Activated CD8-positive, alpha-beta T cell treated with anti-CD3 and anti-CD28 coated beads, Interleukin-2, amount 10 ng/mL, durations not matched to agents 7 days and 5 days (primary cell): Measurements from ENCODE around the gene PHYHIPL. TPM values are rescaled to one million over a fixed set of nuclear protein-coding genes. Genes with fewer than 3 reads are reported as not detected.

Source experiments
- ATAC-seq: fragments of 150-1000 bp; cut with Tn5 transposase; one replicate; pipeline ENCODE4 v1.10.0; 2021; ENCODE audit warnings: moderate library complexity
- CTCF ChIA-PET: fragments of 350-600 bp; sonication (Branson Sonifier 250); formaldehyde crosslinking; loops from one replicate; lab custom pipeline; 2021; ENCODE audit warnings: antibody characterized with exemption; lab: Charles Lee
- POLR2A ChIA-PET: fragments of 350-600 bp; sonication (Branson Sonifier 250); formaldehyde crosslinking; loops from one replicate; lab custom pipeline; 2021; ENCODE audit warnings: antibody characterized with exemption; lab: Charles Lee
- DNase-seq: peaks from one replicate; pipeline ENCODE4 v3.0.0-alpha.2; 2020
- H3K27ac Mint-ChIP-seq: one replicate; pipeline ENCODE4 v1.8.0; 2021; ENCODE audit warnings: mild to moderate bottlenecking, mixed read lengths
- H3K27me3 Mint-ChIP-seq: one replicate; pipeline ENCODE4 v1.8.0; 2021; ENCODE audit warnings: low read depth, mixed read lengths
- H3K36me3 Mint-ChIP-seq: one replicate; pipeline ENCODE4 v1.8.0; 2021; ENCODE audit warnings: low read depth, mixed read lengths
- H3K4me1 Mint-ChIP-seq: one replicate; pipeline ENCODE4 v1.8.0; 2021; ENCODE audit warnings: low read depth, mixed read lengths
- H3K4me3 Mint-ChIP-seq: one replicate; pipeline ENCODE4 v1.8.0; 2021; ENCODE audit warnings: mild to moderate bottlenecking, mixed read lengths
- H3K9me3 Mint-ChIP-seq: one replicate; pipeline ENCODE4 v1.8.0; 2022; ENCODE audit warnings: mixed read lengths; ENCODE audit not compliant: insufficient read depth
- total RNA-seq, 2 experiments: library from RNA; stranded (reverse); gene quantifications; one replicate each; pipeline ENCODE4 v1.2.3, GENCODE V29; 2021

The PHYHIPL gene
- total RNA-seq, 2 experiments from 2014 or later, result not detected

GRCh38 chr10:59268460-59268859 lies 92.0 kb downstream of the PHYHIPL start:
- H3K4me1 Mint-ChIP-seq, result no peaks in the 10 kb centered on the region

GRCh38 chr10:59269651-59270050 lies 93.2 kb downstream of the PHYHIPL start:
- no peak overlapping the region for H3K27ac Mint-ChIP-seq
- DNase-seq (no peak), ATAC-seq (no peak)
- no peaks in the 10 kb centered on the region for H3K4me1 Mint-ChIP-seq
- H3K4me3 Mint-ChIP-seq, result no peak overlapping the region
- H3K36me3 Mint-ChIP-seq, result no peaks in the 10 kb centered on the region
- ChIA-PET CTCF (no interaction called here), POLR2A (no interaction called here)
- no peaks in the 10 kb centered on the region for H3K27me3 Mint-ChIP-seq
- H3K9me3 Mint-ChIP-seq, result no peaks in the 10 kb centered on the region

More at GRCh38 chr10:59268460-59268859, 92.0 kb downstream of the PHYHIPL start:
- H3K9me3 Mint-ChIP-seq, result no peaks in the 10 kb centered on the region
- no peak overlapping the region for H3K27ac Mint-ChIP-seq
- DNase-seq (no peak), ATAC-seq (no peak)
- CTCF ChIA-PET, result no interaction called here
- H3K4me3 Mint-ChIP-seq, result no peak overlapping the region
- POLR2A ChIA-PET, result no interaction called here
- no peaks in the 10 kb centered on the region for H3K36me3 Mint-ChIP-seq
- H3K27me3 Mint-ChIP-seq, result no peaks in the 10 kb centered on the region

- Mint-ChIP-seq H3K27ac (no peak overlapping the region), H3K36me3 (no peaks in the 10 kb centered on the region), H3K27me3 (no peaks in the 10 kb centered on the region), H3K4me1 (no peaks in the 10 kb centered on the region), H3K4me3 (no peak overlapping the region), H3K9me3 (no peaks in the 10 kb centered on the region)
- ChIA-PET POLR2A (no interaction called here), CTCF (no interaction called here)
- no peak for DNase-seq
- no peak for ATAC-seq
Measured at GRCh38 chr10:59270492-59270891, 94.0 kb downstream of the PHYHIPL start.

- no peak for DNase-seq
- H3K27me3 Mint-ChIP-seq, result no peaks in the 10 kb centered on the region
- H3K4me1 Mint-ChIP-seq, result no peaks in the 10 kb centered on the region
- CTCF ChIA-PET, result no interaction called here
- no peak for ATAC-seq
- H3K27ac Mint-ChIP-seq, result no peak overlapping the region
- no peak overlapping the region for H3K4me3 Mint-ChIP-seq
- no peaks in the 10 kb centered on the region for H3K9me3 Mint-ChIP-seq
- H3K36me3 Mint-ChIP-seq, result no peaks in the 10 kb centered on the region
- POLR2A ChIA-PET, result no interaction called here
Measured at GRCh38 chr10:59271160-59271559, 94.7 kb downstream of the PHYHIPL start.

- Mint-ChIP-seq H3K27me3 (no peaks in the 10 kb centered on the region), H3K4me3 (no peak overlapping the region), H3K9me3 (no peaks in the 10 kb centered on the region), H3K36me3 (no peaks in the 10 kb centered on the region), H3K4me1 (no peaks in the 10 kb centered on the region), H3K27ac (no peak overlapping the region)
- DNase-seq, result no peak
- ATAC-seq, result no peak
- ChIA-PET POLR2A (no interaction called here), CTCF (no interaction called here)
Measured at GRCh38 chr10:59272061-59272460, 95.6 kb downstream of the PHYHIPL start.

GRCh38 chr10:59273445-59273844 lies 97.0 kb downstream of the PHYHIPL start:
- Mint-ChIP-seq H3K4me3 (no peak overlapping the region), H3K4me1 (no peaks in the 10 kb centered on the region), H3K27ac (no peak overlapping the region), H3K27me3 (no peaks in the 10 kb centered on the region), H3K36me3 (no peaks in the 10 kb centered on the region), H3K9me3 (no peaks in the 10 kb centered on the region)
- ATAC-seq, result no peak
- ChIA-PET CTCF (no interaction called here), POLR2A (no interaction called here)
- no peak for DNase-seq

GRCh38 chr10:59276133-59276532 lies 99.7 kb downstream of the PHYHIPL start:
- POLR2A ChIA-PET, result no interaction called here
- no peak overlapping the region for H3K4me3 Mint-ChIP-seq
- H3K4me1 Mint-ChIP-seq, result no peaks in the 10 kb centered on the region
- DNase-seq (no peak), ATAC-seq (no peak)
- H3K36me3 Mint-ChIP-seq, result no peaks in the 10 kb centered on the region
- no peaks in the 10 kb centered on the region for H3K9me3 Mint-ChIP-seq
- H3K27ac Mint-ChIP-seq, result no peak overlapping the region
- CTCF ChIA-PET, result no interaction called here
- H3K27me3 Mint-ChIP-seq, result no peaks in the 10 kb centered on the region

- ChIA-PET CTCF (no interaction called here), POLR2A (no interaction called here)
- no peak for ATAC-seq
- DNase-seq, result no peak
- H3K9me3 Mint-ChIP-seq, result no peaks in the 10 kb centered on the region
- no peaks in the 10 kb centered on the region for H3K4me1 Mint-ChIP-seq
- no peaks in the 10 kb centered on the region for H3K27me3 Mint-ChIP-seq
- no peak overlapping the region for H3K27ac Mint-ChIP-seq
- no peak overlapping the region for H3K4me3 Mint-ChIP-seq
- H3K36me3 Mint-ChIP-seq, result no peaks in the 10 kb centered on the region
Measured at GRCh38 chr10:59276919-59277318, 100.5 kb downstream of the PHYHIPL start.

GRCh38 chr10:59279476-59279875 lies 103.0 kb downstream of the PHYHIPL start:
- H3K4me3 Mint-ChIP-seq, result no peak overlapping the region
- DNase-seq (no peak), ATAC-seq (no peak)
- no peaks in the 10 kb centered on the region for H3K27me3 Mint-ChIP-seq
- CTCF ChIA-PET, result no interaction called here
- H3K27ac Mint-ChIP-seq, result no peak overlapping the region
- POLR2A ChIA-PET, result no interaction called here
- no peaks in the 10 kb centered on the region for H3K36me3 Mint-ChIP-seq
- no peaks in the 10 kb centered on the region for H3K9me3 Mint-ChIP-seq
- H3K4me1 Mint-ChIP-seq, result no peaks in the 10 kb centered on the region

- no peak overlapping the region for H3K27ac Mint-ChIP-seq
- ATAC-seq, result no peak
- no peaks in the 10 kb centered on the region for H3K36me3 Mint-ChIP-seq
- H3K27me3 Mint-ChIP-seq, result no peaks in the 10 kb centered on the region
- DNase-seq, result no peak
- POLR2A ChIA-PET, result no interaction called here
- CTCF ChIA-PET, result no interaction called here
- no peaks in the 10 kb centered on the region for H3K9me3 Mint-ChIP-seq
- no peak overlapping the region for H3K4me3 Mint-ChIP-seq
- no peaks in the 10 kb centered on the region for H3K4me1 Mint-ChIP-seq
Measured at GRCh38 chr10:59279991-59280505, 103.6 kb downstream of the PHYHIPL start.

- no peaks in the 10 kb centered on the region for H3K4me1 Mint-ChIP-seq
- DNase-seq (no peak), ATAC-seq (no peak)
- H3K27me3 Mint-ChIP-seq, result no peaks in the 10 kb centered on the region
- CTCF ChIA-PET, result no interaction called here
- H3K27ac Mint-ChIP-seq, result no peak overlapping the region
- no peak overlapping the region for H3K4me3 Mint-ChIP-seq
- POLR2A ChIA-PET, result no interaction called here
- H3K36me3 Mint-ChIP-seq, result no peaks in the 10 kb centered on the region
- H3K9me3 Mint-ChIP-seq, result no peaks in the 10 kb centered on the region
Measured at GRCh38 chr10:59281861-59282260, 105.4 kb downstream of the PHYHIPL start.

GRCh38 chr10:59283456-59284091 lies 107.1 kb downstream of the PHYHIPL start:
- DNase-seq (no peak), ATAC-seq (no peak)
- Mint-ChIP-seq H3K36me3 (no peaks in the 10 kb centered on the region), H3K9me3 (no peaks in the 10 kb centered on the region), H3K4me1 (no peaks in the 10 kb centered on the region), H3K27ac (no peak overlapping the region), H3K27me3 (no peaks in the 10 kb centered on the region), H3K4me3 (no peak overlapping the region)
- POLR2A ChIA-PET, result no interaction called here
- CTCF ChIA-PET, result no interaction called here
